Vagina (tissue), 2 donors: ENCODE data around the gene LIPH. TPM values are rescaled to one million over a fixed set of nuclear protein-coding genes. Genes with fewer than 3 reads are reported as not detected.
A peak's percentile ranks its signal among the peaks of the same experiment; 100 is the strongest.

Experiments
- DNase-seq, 2 donors: peaks; one replicate each; pipeline ENCODE4 v3.0.0-alpha.2; 2017; ENCODE audit errors: extremely low spot score in 2 of 2
- H3K27ac ChIP-seq: fragments of 200-600 bp; sonication (generic); one replicate; pipeline ENCODE4 v1.5.1; 2019
- H3K27me3 ChIP-seq: fragments of 200-600 bp; sonication (generic); one replicate; pipeline ENCODE4 v1.5.1; 2019
- H3K36me3 ChIP-seq, 2 donors: fragments of 200-600 bp; sonication (generic); one replicate each; pipeline ENCODE4 v1.5.1; 2017 to 2019
- H3K4me1 ChIP-seq: fragments of 200-600 bp; sonication (generic); one replicate; pipeline ENCODE4 v1.5.1; 2019
- H3K4me3 ChIP-seq, 2 donors: fragments of 200-600 bp; sonication (generic); 1 replicate in 1 of 2; 2 replicates in 1 of 2; pipeline ENCODE4 v1.5.1; 2016 to 2019
- H3K9me3 ChIP-seq: fragments of 200-600 bp; sonication (generic); one replicate; pipeline ENCODE4 v1.5.1; 2019
- CTCF ChIP-seq, 3 experiments: fragments of 450-650 bp in 2 of 3; fragments of 200-600 bp in 1 of 3; sonication (generic) in 1 of 3; IDR thresholded peaks; one replicate each; pipeline ENCODE4 v1.5.1; 2017 to 2019; ENCODE audit warnings: antibody characterized with exemption in 3 of 3, mild to moderate bottlenecking in 2 of 3, moderate library complexity in 2 of 3
- POLR2A ChIP-seq, 2 donors: fragments of 450-650 bp; IDR thresholded peaks; one replicate each; pipeline ENCODE4 v1.6.1; 2017; ENCODE audit warnings: antibody characterized with exemption in 2 of 2, mild to moderate bottlenecking in 2 of 2, moderate library complexity in 2 of 2
- POLR2AphosphoS5 ChIP-seq, 2 donors: sonication (generic); formaldehyde crosslinking; IDR thresholded peaks; one replicate each; pipeline ENCODE4 v1.9.0; 2017; ENCODE audit warnings: antibody characterized with exemption in 2 of 2, mild to moderate bottlenecking in 2 of 2, low read depth in 1 of 2; ENCODE audit not compliant: insufficient read depth in 1 of 2
- intact Hi-C: fragments of 100-400 bp; cut with DNase I; formaldehyde crosslinking; loops from one replicate; pipeline ENCODE4 v1.15.1; 2023
- total RNA-seq: library from RNA; depleted of rRNA; stranded (reverse); fragments of >200 nt; gene quantifications from one replicate; pipeline ENCODE4 v1.2.3, GENCODE V29; 2016

LIPH gene
- total RNA-seq, 1 donor from 2014 or later: 2.7 TPM

GRCh38 chr3:185502987-185503386 is 49.4 kb downstream of the LIPH start:
- no peak for DNase-seq
- Histone ChIP-seq H3K4me3 (no peak overlapping the region), H3K9me3 (no peaks in the 10 kb centered on the region), H3K27me3 (no peaks in the 10 kb centered on the region), H3K4me1 (peaks cover 9% of the 10 kb centered on the region), H3K27ac (no peak overlapping the region), H3K36me3 (no peaks in the 10 kb centered on the region)
- no peak for TF ChIP-seq CTCF (IDR thresholded peaks at IDR 0.05)
- no peak for TF ChIP-seq POLR2AphosphoS5 (IDR thresholded peaks at IDR 0.05; ENCODE audit: insufficient read depth in 1 of 2, low read depth in 1 of 2)
- intact Hi-C loops: no loop called here

- H3K27me3 ChIP-seq: no peaks in the 10 kb centered on the region
- peak within 1 kb of the TSS; percentile 72 for H3K27ac ChIP-seq
- no peaks in the 10 kb centered on the region for H3K9me3 ChIP-seq
- peak within 1 kb of the TSS; percentile 69 to 82 for H3K4me3 ChIP-seq
- intact Hi-C loops: no loop called here
- H3K36me3 ChIP-seq: peaks cover 0 to 30% of the 10 kb centered on the region in 2 donors
- peaks cover 32% of the 10 kb centered on the region for H3K4me1 ChIP-seq
- TF ChIP-seq CTCF (IDR thresholded peaks at IDR 0.05) (no peak), POLR2A (IDR thresholded peaks at IDR 0.05) (peak in 1 of 2 donors; percentile 19), POLR2AphosphoS5 (IDR thresholded peaks at IDR 0.05; ENCODE audit: insufficient read depth in 1 of 2, low read depth in 1 of 2) (peak; percentile 82 to 92)
- peak in 1 of 2 donors; percentile 92 for DNase-seq
Observed at GRCh38 chr3:185498503-185499396, 53.6 kb downstream of the LIPH start, which contains the start of gene TMEM41A. TSS of gene TMEM41A (minus strand) at chr3:185499035. CDS start at chr3:185498961, 74 bp downstream.

- H3K4me1 ChIP-seq: no peaks in the 10 kb centered on the region
- intact Hi-C loops: no loop called here
- DNase-seq: no peak
- no peak overlapping the region for H3K27ac ChIP-seq
- no peak overlapping the region for H3K4me3 ChIP-seq
- H3K27me3 ChIP-seq: no peaks in the 10 kb centered on the region
- H3K36me3 ChIP-seq: peaks cover 0 to 53% of the 10 kb centered on the region in 2 donors
- no peaks in the 10 kb centered on the region for H3K9me3 ChIP-seq
- TF ChIP-seq POLR2AphosphoS5 (IDR thresholded peaks at IDR 0.05; ENCODE audit: insufficient read depth in 1 of 2, low read depth in 1 of 2): no peak
- TF ChIP-seq POLR2A (IDR thresholded peaks at IDR 0.05): no peak
- no peak for TF ChIP-seq CTCF (IDR thresholded peaks at IDR 0.05)
Observed at GRCh38 chr3:185490241-185490640, 62.1 kb downstream of the LIPH start.

- H3K36me3 ChIP-seq: peaks cover 0 to 45% of the 10 kb centered on the region in 2 donors
- intact Hi-C loops: no loop called here
Observed at GRCh38 chr3:185489462-185489861, 62.9 kb downstream of the LIPH start.

More at GRCh38 chr3:185489462-185489861, 62.9 kb downstream of the LIPH start:
- Histone ChIP-seq H3K9me3 (no peaks in the 10 kb centered on the region), H3K4me1 (no peaks in the 10 kb centered on the region), H3K27me3 (no peaks in the 10 kb centered on the region), H3K27ac (no peak overlapping the region), H3K4me3 (no peak overlapping the region)
- DNase-seq: no peak
- TF ChIP-seq CTCF (IDR thresholded peaks at IDR 0.05) (no peak), POLR2AphosphoS5 (IDR thresholded peaks at IDR 0.05; ENCODE audit: insufficient read depth in 1 of 2, low read depth in 1 of 2) (no peak), POLR2A (IDR thresholded peaks at IDR 0.05) (no peak)
